NCI-H526 (cell line): ENCODE measurements around the gene C17orf113.
A peak's percentile ranks its signal among the peaks of the same experiment; 100 is the strongest.

Source experiments
- DNase-seq, 2 experiments: peaks; one replicate each; lab custom pipeline; 2025; lab: John Stamatoyannopoulos, UW

The C17orf113 gene

GRCh38 chr17:42072323-42073187, 22.2 kb upstream of the C17orf113 start:
- peak in 1 of 2 experiments; percentile 25 for DNase-seq

- no peak for DNase-seq
These were observed 21.4 kb upstream of the C17orf113 start for GRCh38 chr17:42071810-42072209.

GRCh38 chr17:42068979-42069378, 18.6 kb upstream of the C17orf113 start:
- DNase-seq: no peak

GRCh38 chr17:42067371-42068091, 17.1 kb upstream of the C17orf113 start:
- peak; percentile 28 to 73 for DNase-seq

GRCh38 chr17:42065201-42065600, 14.8 kb upstream of the C17orf113 start:
- DNase-seq: no peak

GRCh38 chr17:42062681-42063080, 12.3 kb upstream of the C17orf113 start:
- DNase-seq: no peak

- peak; percentile 37 to 39 for DNase-seq
These were observed 11.5 kb upstream of the C17orf113 start for GRCh38 chr17:42061646-42062487.

GRCh38 chr17:42060231-42060630, 9.8 kb upstream of the C17orf113 start:
- DNase-seq: no peak

GRCh38 chr17:42059815-42060214, 9.4 kb upstream of the C17orf113 start:
- DNase-seq: no peak

GRCh38 chr17:42058063-42058462, 7.7 kb upstream of the C17orf113 start:
- DNase-seq: no peak

GRCh38 chr17:42056635-42057034, 6.2 kb upstream of the C17orf113 start:
- DNase-seq: no peak

GRCh38 chr17:42055496-42055895, 5.1 kb upstream of the C17orf113 start:
- DNase-seq: no peak

GRCh38 chr17:42055027-42055426, 4.6 kb upstream of the C17orf113 start:
- no peak for DNase-seq

- DNase-seq: no peak
These were observed 3.5 kb upstream of the C17orf113 start for GRCh38 chr17:42053731-42054500.

GRCh38 chr17:42052346-42052877, 2.0 kb upstream of the C17orf113 start:
- no peak for DNase-seq

- DNase-seq: no peak
These were observed 1.2 kb upstream of the C17orf113 start for GRCh38 chr17:42051645-42052044.

- no peak for DNase-seq
These were observed 606 bp upstream of the C17orf113 start for GRCh38 chr17:42051013-42051400.

GRCh38 chr17:42049834-42050392, 488 bp downstream of the C17orf113 start:
- peak in 1 of 2 experiments; percentile 49 for DNase-seq

GRCh38 chr17:42047343-42047742, 3.1 kb downstream of the C17orf113 start:
- DNase-seq: no peak

- DNase-seq: no peak
These were observed 4.7 kb downstream of the C17orf113 start for GRCh38 chr17:42045719-42046118.
